ENCODE measurements around the gene CEP192. TPM values are rescaled to one million over a fixed set of nuclear protein-coding genes. Genes with fewer than 3 reads are reported as not detected.

Gene CEP192
- total RNA-seq, 1 experiment from 2014 or later: 22.4 TPM

DNA sequence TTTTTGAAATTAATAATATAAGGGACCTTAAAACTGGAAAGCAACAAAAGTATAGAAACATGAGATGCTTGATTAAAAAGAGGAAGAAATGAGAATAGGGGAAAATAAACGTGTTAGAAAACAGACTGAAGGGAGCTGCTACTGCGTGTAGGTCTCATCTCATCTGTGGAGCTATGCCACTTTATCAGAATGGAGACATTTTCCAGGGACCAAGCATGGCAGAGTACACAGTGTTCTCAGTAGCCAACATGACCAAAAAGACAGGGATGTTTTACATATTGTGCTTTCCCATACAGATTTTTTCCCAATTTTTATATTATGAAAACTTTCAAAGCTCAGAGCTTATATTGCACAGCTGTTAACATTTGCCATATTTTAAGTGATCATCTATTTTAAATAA is 23.1 kb downstream of the CEP192 start:
- in situ Hi-C loops (cut with HindIII; ENCODE audit: low pct_unique_long_range_greater_than_20kb, low sequenced_read_pairs): no loop called here
- DNase-seq (ENCODE audit: low read depth, low spot score): no peak

DNA sequence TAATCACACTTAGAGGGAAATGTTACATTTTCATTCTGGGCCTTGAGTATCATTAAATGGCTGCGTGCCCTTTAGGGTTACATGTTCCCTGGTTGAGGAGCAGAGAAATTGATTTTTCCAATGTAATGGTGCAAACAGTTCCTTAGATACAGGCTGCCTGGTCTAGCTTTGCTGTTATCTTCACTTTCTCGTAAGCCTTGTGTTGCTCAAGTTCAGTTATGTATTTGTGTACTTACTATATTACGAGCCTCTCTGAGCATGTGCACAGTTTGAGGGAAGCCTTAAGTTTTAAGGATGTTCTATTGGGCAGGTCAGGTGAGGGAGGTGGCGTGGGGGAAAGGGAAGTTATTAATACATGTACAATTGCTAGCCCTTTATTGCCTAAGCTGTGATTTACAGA is 23.7 kb downstream of the CEP192 start:
- in situ Hi-C loops (cut with HindIII; ENCODE audit: low pct_unique_long_range_greater_than_20kb, low sequenced_read_pairs): no loop called here
- no peak for DNase-seq (ENCODE audit: low read depth, low spot score)

DNA sequence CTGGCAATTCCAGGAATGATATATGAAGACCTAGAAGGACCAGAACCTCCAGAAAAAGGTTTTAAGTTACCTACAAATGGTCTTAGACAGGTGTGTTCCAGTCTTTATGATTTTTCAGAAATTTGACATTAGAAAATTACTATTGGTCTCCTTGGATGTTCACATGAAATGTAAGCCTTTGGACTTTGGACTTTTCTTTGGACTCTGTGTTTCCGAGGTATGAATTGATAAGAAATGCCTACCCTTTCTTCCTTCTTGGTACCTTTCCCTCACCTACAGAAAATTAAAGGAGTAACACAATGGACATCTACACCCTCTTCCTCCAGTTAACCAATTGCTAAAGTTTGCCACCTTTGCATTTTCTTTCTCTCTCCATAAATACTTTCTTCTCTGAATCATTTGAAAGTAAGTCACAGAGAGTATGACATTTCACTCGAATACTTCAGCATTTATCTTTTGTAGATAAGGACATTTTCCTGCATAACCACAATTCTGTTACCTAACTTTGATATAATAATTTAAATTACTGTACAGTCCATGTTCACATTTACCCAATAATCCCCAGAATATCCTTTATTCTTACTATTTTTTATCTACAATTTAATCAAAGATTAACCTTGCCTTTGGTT is 26.2 kb downstream of the CEP192 start:
- no peak for DNase-seq (ENCODE audit: low read depth, low spot score)
- in situ Hi-C loops (cut with HindIII; ENCODE audit: low pct_unique_long_range_greater_than_20kb, low sequenced_read_pairs): no loop called here

- DNase-seq (ENCODE audit: low read depth, low spot score): no peak
- in situ Hi-C loops (cut with HindIII; ENCODE audit: low pct_unique_long_range_greater_than_20kb, low sequenced_read_pairs): no loop called here
Measured at GRCh38 chr18:13018374-13018773, 27.2 kb downstream of the CEP192 start.

- no peak for DNase-seq (ENCODE audit: low read depth, low spot score)
- in situ Hi-C loops (cut with HindIII; ENCODE audit: low pct_unique_long_range_greater_than_20kb, low sequenced_read_pairs): no loop called here
Measured at GRCh38 chr18:13019301-13019700, 28.1 kb downstream of the CEP192 start.

DNA sequence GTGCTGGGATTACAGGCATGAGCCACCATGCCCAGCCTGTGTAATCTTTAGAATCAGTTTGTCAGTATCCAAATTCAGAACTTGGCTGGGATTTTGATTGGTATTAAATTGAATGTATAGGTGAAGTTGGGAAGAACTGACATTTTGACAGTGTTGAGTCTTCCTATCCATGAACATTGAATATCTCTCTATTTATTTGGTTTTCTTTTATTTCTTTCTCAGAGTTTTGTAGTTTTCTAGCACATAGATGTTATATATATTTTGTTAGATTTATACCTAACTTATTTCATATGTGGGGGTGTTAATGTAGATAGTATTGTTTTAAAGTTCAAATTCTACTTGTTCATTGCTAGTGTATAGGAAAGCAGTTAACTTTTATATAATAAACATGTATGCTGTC is 31.5 kb downstream of the CEP192 start:
- in situ Hi-C loops (cut with HindIII; ENCODE audit: low pct_unique_long_range_greater_than_20kb, low sequenced_read_pairs): no loop called here
- DNase-seq (ENCODE audit: low read depth, low spot score): no peak

- in situ Hi-C loops (cut with HindIII; ENCODE audit: low pct_unique_long_range_greater_than_20kb, low sequenced_read_pairs): no loop called here
- DNase-seq (ENCODE audit: low read depth, low spot score): no peak
Measured at GRCh38 chr18:13025233-13025632, 34.1 kb downstream of the CEP192 start.

GRCh38 chr18:13026583-13027270 is 35.6 kb downstream of the CEP192 start:
- in situ Hi-C loops (cut with HindIII; ENCODE audit: low pct_unique_long_range_greater_than_20kb, low sequenced_read_pairs): no loop called here

DNA sequence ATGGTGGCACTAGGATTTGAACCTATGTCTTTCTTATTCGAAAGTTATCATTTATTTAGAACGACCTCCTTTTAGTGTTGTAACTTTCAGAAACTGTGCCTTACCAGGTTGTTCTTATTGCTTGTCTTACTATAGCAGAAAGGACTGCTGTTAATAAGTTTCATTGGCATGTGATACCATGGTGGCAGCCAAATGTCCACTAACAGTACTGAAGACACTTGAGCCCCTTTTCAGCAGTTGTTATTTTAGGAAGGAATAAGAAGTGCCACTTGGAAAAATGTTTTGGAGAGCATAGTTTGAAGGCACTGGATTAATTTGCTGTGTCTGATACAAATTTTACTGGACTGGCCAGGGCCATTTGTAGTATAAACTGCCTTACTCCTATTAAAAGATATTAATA is 37.7 kb downstream of the CEP192 start:
- no peak for DNase-seq (ENCODE audit: low read depth, low spot score)
- in situ Hi-C loops (cut with HindIII; ENCODE audit: low pct_unique_long_range_greater_than_20kb, low sequenced_read_pairs): no loop called here

More at GRCh38 chr18:13026583-13027270, 35.6 kb downstream of the CEP192 start:
- DNase-seq (ENCODE audit: low read depth, low spot score): peak; percentile 76

DNA sequence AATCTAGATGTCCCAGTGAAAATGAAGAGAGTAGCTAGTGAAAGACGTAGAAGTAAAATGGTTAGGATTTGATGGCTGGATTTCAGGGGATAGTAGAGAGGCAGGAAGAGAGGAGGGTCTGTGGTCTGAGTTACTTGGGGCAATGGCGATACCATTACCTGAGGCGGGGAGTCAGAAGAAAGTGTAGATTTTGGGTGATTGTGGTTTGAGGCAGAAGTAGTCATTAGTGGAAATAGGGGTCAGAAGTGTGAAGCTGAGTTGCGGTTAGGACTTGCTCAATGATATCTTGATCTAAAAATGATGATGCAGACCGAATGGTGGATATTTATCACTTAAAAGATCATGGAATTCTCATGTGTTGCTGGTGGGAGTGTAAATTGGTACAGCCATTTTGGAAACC is 41.0 kb downstream of the CEP192 start:
- in situ Hi-C loops (cut with HindIII; ENCODE audit: low pct_unique_long_range_greater_than_20kb, low sequenced_read_pairs): no loop called here

DNA sequence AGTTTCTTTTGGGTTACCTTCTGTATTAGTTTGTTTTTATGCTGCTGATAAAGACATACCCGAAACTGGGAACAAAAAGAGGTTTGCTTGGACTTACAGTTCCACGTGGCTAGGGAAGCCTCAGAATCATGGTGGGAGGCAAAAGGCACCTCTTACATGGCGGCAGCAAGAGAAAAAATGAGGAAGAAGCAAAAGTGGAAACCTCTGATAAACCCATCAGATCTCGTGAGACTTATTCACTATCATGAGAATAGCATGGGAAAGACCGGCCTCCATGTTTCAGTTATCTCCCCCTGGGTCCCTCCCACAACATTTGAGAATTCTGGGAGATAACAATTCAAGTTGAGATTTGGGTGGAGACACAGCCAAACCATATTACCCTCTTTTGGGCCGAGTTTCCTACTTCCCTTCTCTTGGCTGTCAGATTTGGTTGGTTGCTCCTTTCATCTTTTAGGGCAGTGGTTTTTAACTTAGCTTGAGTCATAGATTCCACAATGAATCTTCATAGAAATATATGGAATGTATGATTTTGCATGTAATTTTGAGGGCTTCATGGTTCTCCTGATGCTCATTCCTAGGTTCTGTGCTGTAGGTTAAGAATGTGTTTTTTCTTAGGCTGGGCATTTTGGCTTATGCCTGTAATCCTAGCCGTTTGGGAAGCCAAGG is 44.2 kb downstream of the CEP192 start:
- in situ Hi-C loops (cut with HindIII; ENCODE audit: low pct_unique_long_range_greater_than_20kb, low sequenced_read_pairs): no loop called here

More for the DNA sequence above, 41.0 kb downstream of the CEP192 start:
- DNase-seq (ENCODE audit: low read depth, low spot score): no peak

DNA sequence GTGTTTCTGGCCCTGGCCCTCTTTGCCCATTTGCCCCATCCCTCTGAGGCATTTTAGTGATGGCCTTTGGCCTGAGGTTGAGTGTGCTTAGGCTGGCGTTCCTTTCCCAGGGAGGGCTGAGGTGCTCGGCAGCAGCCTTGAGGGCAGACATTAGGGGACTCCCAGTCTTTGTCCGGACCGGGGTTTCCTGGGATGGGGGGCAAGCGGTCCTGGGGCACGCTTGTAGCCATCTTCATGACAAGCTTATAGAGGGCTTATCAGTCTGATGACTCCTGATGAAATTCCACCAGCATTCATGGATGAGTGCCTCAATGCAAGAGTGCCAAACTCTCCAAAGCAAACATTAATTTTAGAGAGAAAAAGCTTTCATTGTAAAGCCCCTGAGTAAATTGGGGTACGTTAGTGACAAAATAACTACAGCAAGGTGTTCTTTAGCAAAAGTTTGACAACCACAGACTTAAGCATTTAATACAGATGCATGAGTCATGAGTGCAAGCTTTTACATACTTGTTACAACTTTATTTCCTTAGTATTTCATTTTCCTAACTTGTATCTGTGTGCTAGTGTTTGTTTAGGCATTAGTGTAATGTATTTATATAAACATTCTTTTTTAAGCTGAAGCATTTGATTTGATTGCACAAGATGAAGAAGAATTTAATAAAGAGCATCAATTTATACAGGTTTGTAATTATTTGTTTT is 45.6 kb downstream of the CEP192 start:
- DNase-seq (ENCODE audit: low read depth, low spot score): no peak
- in situ Hi-C loops (cut with HindIII; ENCODE audit: low pct_unique_long_range_greater_than_20kb, low sequenced_read_pairs): no loop called here

More for the DNA sequence above, 44.2 kb downstream of the CEP192 start:
- no peak for DNase-seq (ENCODE audit: low read depth, low spot score)

DNA sequence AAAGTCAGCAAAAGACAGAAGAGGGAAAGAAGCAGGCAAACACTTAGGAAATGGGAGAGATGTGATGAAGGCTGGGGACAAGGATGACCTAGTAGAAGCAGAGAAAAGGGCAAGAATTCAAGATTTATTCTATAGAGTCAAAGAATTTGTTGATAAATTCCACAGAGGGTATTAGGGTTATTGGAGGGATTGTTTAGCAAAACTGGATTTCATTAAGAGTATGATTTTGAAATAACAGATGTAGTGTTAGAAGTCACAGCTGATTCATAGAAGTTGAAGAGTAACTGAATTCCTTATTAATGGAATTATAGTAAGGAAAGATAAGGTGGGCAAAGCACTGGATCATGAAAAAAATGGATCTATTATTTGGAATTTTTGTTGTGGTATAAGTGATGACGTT is 48.6 kb downstream of the CEP192 start:
- in situ Hi-C loops (cut with HindIII; ENCODE audit: low pct_unique_long_range_greater_than_20kb, low sequenced_read_pairs): no loop called here

GRCh38 chr18:13043066-13043465 is 51.9 kb downstream of the CEP192 start:
- no peak for DNase-seq (ENCODE audit: low read depth, low spot score)
- in situ Hi-C loops (cut with HindIII; ENCODE audit: low pct_unique_long_range_greater_than_20kb, low sequenced_read_pairs): no loop called here

More for the DNA sequence above, 48.6 kb downstream of the CEP192 start:
- no peak for DNase-seq (ENCODE audit: low read depth, low spot score)

GRCh38 chr18:13048061-13048595 is 57.0 kb downstream of the CEP192 start:
- no peak for DNase-seq (ENCODE audit: low read depth, low spot score)

DNA sequence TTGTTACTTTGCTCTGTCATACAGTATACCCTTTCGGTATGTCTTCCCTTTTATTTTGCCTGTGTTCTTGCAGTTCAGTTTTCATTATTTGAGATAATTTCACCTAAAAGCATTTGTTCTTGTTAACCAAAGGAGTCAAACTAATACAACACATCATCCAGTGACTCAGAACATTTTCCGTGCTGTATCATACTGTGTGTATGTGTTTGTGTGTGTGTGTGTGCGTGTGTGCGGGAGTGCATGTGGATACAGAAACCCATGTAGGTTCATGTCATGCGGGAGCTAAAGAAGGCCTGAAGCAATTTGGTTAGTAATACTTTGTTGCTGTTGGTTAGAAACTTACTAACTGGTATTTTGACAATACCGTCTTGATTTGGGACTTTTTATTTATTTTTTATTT is 60.0 kb downstream of the CEP192 start:
- in situ Hi-C loops (cut with HindIII; ENCODE audit: low pct_unique_long_range_greater_than_20kb, low sequenced_read_pairs): no loop called here
- DNase-seq (ENCODE audit: low read depth, low spot score): no peak

More at GRCh38 chr18:13048061-13048595, 57.0 kb downstream of the CEP192 start:
- in situ Hi-C loops (cut with HindIII; ENCODE audit: low pct_unique_long_range_greater_than_20kb, low sequenced_read_pairs): no loop called here

DNA sequence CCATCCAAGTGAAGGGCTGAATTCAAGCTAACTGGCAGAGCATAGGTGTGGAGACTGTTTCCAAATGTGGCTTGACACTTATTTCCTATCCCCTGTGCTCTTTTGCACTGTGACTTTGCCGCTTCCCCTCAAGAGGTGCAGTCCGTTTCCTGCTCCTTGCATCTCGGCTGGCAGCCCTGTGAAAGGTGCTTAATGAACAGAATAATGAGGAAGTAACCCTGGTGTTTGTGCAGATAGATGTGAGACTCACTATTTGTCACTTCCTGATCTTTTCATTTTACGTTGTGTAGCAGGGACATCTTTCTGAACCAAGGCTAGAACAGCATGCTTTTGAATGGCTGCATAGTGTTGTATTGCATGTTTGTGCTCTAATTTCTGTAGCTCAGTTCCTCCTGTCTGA is 60.8 kb downstream of the CEP192 start:
- in situ Hi-C loops (cut with HindIII; ENCODE audit: low pct_unique_long_range_greater_than_20kb, low sequenced_read_pairs): no loop called here
- DNase-seq (ENCODE audit: low read depth, low spot score): no peak

GRCh38 chr18:13054336-13054735 is 63.2 kb downstream of the CEP192 start:
- in situ Hi-C loops (cut with HindIII; ENCODE audit: low pct_unique_long_range_greater_than_20kb, low sequenced_read_pairs): no loop called here
- DNase-seq (ENCODE audit: low read depth, low spot score): no peak

Measured in SK-MEL-5 (cell line).